ENCODE results near the gene LRRC7. TPM values are rescaled to one million over a fixed set of nuclear protein-coding genes. Genes with fewer than 3 reads are reported as not detected.

Gene LRRC7
- total RNA-seq, 4 donors from 2014 or later, result 11.1 to 21.3 (median 14.1) TPM

GRCh38 chr1:69776555-69776954, 208.8 kb downstream of the LRRC7 start:
- TF ChIP-seq, protein P1, sequence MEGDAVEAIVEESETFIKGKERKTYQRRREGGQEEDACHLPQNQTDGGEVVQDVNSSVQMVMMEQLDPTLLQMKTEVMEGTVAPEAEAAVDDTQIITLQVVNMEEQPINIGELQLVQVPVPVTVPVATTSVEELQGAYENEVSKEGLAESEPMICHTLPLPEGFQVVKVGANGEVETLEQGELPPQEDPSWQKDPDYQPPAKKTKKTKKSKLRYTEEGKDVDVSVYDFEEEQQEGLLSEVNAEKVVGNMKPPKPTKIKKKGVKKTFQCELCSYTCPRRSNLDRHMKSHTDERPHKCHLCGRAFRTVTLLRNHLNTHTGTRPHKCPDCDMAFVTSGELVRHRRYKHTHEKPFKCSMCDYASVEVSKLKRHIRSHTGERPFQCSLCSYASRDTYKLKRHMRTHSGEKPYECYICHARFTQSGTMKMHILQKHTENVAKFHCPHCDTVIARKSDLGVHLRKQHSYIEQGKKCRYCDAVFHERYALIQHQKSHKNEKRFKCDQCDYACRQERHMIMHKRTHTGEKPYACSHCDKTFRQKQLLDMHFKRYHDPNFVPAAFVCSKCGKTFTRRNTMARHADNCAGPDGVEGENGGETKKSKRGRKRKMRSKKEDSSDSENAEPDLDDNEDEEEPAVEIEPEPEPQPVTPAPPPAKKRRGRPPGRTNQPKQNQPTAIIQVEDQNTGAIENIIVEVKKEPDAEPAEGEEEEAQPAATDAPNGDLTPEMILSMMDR (IDR thresholded peaks at IDR 0.05), result no peak
- TF ChIP-seq POLR2A (IDR thresholded peaks at IDR 0.05) (no peak), EP300 (IDR thresholded peaks at IDR 0.05) (no peak)
- no peaks in the 10 kb centered on the region for H3K4me1 ChIP-seq
- no peak for DNase-seq (ENCODE audit: low spot score in 2 of 2)
- WGBS, 2 donors, result 79 to 81% methylated on average over 1 of the region's 1 CpG
- no peaks in the 10 kb centered on the region for H3K9me3 ChIP-seq
- no peak overlapping the region for H3K4me3 ChIP-seq
- H3K27ac ChIP-seq, result no peak overlapping the region
- no peaks in the 10 kb centered on the region for H3K27me3 ChIP-seq
- H3K36me3 ChIP-seq, result no peaks in the 10 kb centered on the region

GRCh38 chr1:69777423-69777822, 209.7 kb downstream of the LRRC7 start:
- TF ChIP-seq POLR2A (IDR thresholded peaks at IDR 0.05), result no peak
- H3K4me1 ChIP-seq, result no peaks in the 10 kb centered on the region
- H3K27me3 ChIP-seq, result no peaks in the 10 kb centered on the region
- H3K4me3 ChIP-seq, result no peak overlapping the region
- H3K27ac ChIP-seq, result no peak overlapping the region
- no peak for DNase-seq (ENCODE audit: low spot score in 2 of 2)
- no peaks in the 10 kb centered on the region for H3K9me3 ChIP-seq
- 68 to 88% methylated on average over 1 of the region's 1 CpG for WGBS, 2 donors
- H3K36me3 ChIP-seq, result no peaks in the 10 kb centered on the region

DNA sequence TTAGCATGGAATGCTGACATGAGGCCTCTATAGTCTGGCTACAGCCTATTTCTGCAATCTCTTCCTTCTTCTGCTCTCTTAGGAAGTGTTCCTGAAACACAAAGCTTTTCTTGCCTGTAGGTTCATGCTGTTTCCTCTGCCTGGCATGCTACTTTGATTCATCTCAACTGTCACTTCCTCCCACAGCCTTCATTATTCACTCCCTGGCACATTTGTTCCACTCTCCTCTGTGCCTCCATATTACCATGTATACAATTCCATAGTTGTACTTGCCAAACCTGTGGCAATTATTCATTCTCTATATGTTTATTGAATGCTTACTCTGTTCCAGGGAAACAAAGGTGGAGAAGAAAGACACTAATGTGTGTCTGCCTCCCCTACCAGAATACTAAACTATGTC, 210.2 kb downstream of the LRRC7 start:
- no peak overlapping the region for H3K27ac ChIP-seq
- no peaks in the 10 kb centered on the region for H3K36me3 ChIP-seq
- no peaks in the 10 kb centered on the region for H3K27me3 ChIP-seq
- TF ChIP-seq EP300 (IDR thresholded peaks at IDR 0.05), result no peak
- TF ChIP-seq POLR2A (IDR thresholded peaks at IDR 0.05), result no peak
- TF ChIP-seq, protein P1 (IDR thresholded peaks at IDR 0.05), result no peak
- H3K4me1 ChIP-seq, result no peaks in the 10 kb centered on the region
- no peak for DNase-seq (ENCODE audit: low spot score in 2 of 2)
- no peaks in the 10 kb centered on the region for H3K9me3 ChIP-seq
- no peak overlapping the region for H3K4me3 ChIP-seq

DNA sequence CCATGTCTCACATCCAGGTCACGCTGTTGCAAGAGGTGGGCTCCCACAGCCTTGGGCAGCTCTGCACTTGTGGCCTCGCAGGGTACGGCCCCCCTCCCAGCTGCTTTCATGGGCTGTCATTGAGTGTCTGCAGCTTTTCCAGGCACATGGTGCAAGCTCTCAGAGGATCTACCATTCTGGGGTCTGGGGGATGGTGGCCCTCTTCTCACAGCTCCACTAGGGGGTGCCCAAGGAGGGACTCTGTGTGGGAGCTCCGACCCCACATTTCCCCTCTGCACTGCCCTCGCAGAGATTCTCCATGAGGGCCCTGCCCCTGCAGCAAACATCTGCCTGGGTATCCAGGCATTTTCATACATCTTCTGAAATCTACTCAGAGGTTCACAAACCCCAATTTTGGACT, 219.4 kb downstream of the LRRC7 start:
- Histone ChIP-seq H3K4me3 (no peak overlapping the region), H3K27ac (no peak overlapping the region), H3K9me3 (no peaks in the 10 kb centered on the region), H3K4me1 (no peaks in the 10 kb centered on the region), H3K36me3 (no peaks in the 10 kb centered on the region), H3K27me3 (no peaks in the 10 kb centered on the region)
- TF ChIP-seq, protein P1 (IDR thresholded peaks at IDR 0.05), result no peak
- 72 to 81% methylated on average over 5 of the region's 5 CpGs for WGBS, 2 donors
- no peak for DNase-seq (ENCODE audit: low spot score in 2 of 2)

GRCh38 chr1:69791311-69791710, 223.6 kb downstream of the LRRC7 start:
- DNase-seq (ENCODE audit: low spot score in 2 of 2), result no peak
- Histone ChIP-seq H3K36me3 (no peaks in the 10 kb centered on the region), H3K27ac (no peak overlapping the region), H3K4me1 (no peaks in the 10 kb centered on the region), H3K27me3 (no peaks in the 10 kb centered on the region), H3K9me3 (no peaks in the 10 kb centered on the region), H3K4me3 (no peak overlapping the region)
- 30 to 33% methylated on average over 1 of the region's 1 CpG for WGBS, 2 donors
- TF ChIP-seq EP300 (IDR thresholded peaks at IDR 0.05) (no peak), POLR2A (IDR thresholded peaks at IDR 0.05) (no peak)
- TF ChIP-seq, protein P1 (IDR thresholded peaks at IDR 0.05), result no peak

- TF ChIP-seq, protein P1 (IDR thresholded peaks at IDR 0.05), result no peak
- TF ChIP-seq POLR2A (IDR thresholded peaks at IDR 0.05), result no peak
- TF ChIP-seq EP300 (IDR thresholded peaks at IDR 0.05), result no peak
- no peaks in the 10 kb centered on the region for H3K9me3 ChIP-seq
- no peaks in the 10 kb centered on the region for H3K27me3 ChIP-seq
- no peak overlapping the region for H3K4me3 ChIP-seq
- H3K36me3 ChIP-seq, result no peaks in the 10 kb centered on the region
- no peak overlapping the region for H3K27ac ChIP-seq
- H3K4me1 ChIP-seq, result no peaks in the 10 kb centered on the region
- WGBS, 2 donors, result 90 to 91% methylated on average over 7 of the region's 7 CpGs
- no peak for DNase-seq (ENCODE audit: low spot score in 2 of 2)
Observed at GRCh38 chr1:69794831-69795230, 227.1 kb downstream of the LRRC7 start.
